ENCODE results near the gene ZDHHC11B.

The ZDHHC11B gene

GRCh38 chr5:673161-673830, 111.2 kb downstream of the ZDHHC11B start:
- no peak for TF ChIP-seq CTCF (conservative IDR thresholded peaks at IDR 0.05; ENCODE audit: low read depth, low read length)
- no peak overlapping the region for H3K4me3 ChIP-seq (ENCODE audit: low read length)
- DNase-seq (ENCODE audit: low read depth): no peak

- H3K4me3 ChIP-seq (ENCODE audit: low read length): no peak overlapping the region
- peak; percentile 95 for DNase-seq (ENCODE audit: low read depth)
- TF ChIP-seq CTCF (conservative IDR thresholded peaks at IDR 0.05; ENCODE audit: low read depth, low read length): no peak
Observed at GRCh38 chr5:672329-673160, 112.0 kb downstream of the ZDHHC11B start.

GRCh38 chr5:671459-672328, 112.8 kb downstream of the ZDHHC11B start:
- no peak overlapping the region for H3K4me3 ChIP-seq (ENCODE audit: low read length)
- peak; percentile 90 for TF ChIP-seq CTCF (conservative IDR thresholded peaks at IDR 0.05; ENCODE audit: low read depth, low read length)
- no peak for DNase-seq (ENCODE audit: low read depth)

GRCh38 chr5:670396-671270, 113.9 kb downstream of the ZDHHC11B start:
- no peak overlapping the region for H3K4me3 ChIP-seq (ENCODE audit: low read length)
- TF ChIP-seq CTCF (conservative IDR thresholded peaks at IDR 0.05; ENCODE audit: low read depth, low read length): no peak
- DNase-seq (ENCODE audit: low read depth): no peak

GRCh38 chr5:669842-670395, 114.6 kb downstream of the ZDHHC11B start:
- TF ChIP-seq CTCF (conservative IDR thresholded peaks at IDR 0.05; ENCODE audit: low read depth, low read length): no peak
- DNase-seq (ENCODE audit: low read depth): no peak
- no peak overlapping the region for H3K4me3 ChIP-seq (ENCODE audit: low read length)

Measured in retinal pigment epithelial cell (primary cell).